ENCODE results near the gene TENT4A.

GRCh38 chr5:6787941-6788340 lies 74.7 kb downstream of the TENT4A start:
- TF ChIP-seq NCOA1 (CRISPR knock-in tag; IDR thresholded peaks at IDR 0.05) (no peak), POLR2A (IDR thresholded peaks at IDR 0.05; ENCODE audit: insufficient read depth in 1 of 2, low read depth in 2 of 2, low read length in 2 of 2) (no peak), NR3C1 (CRISPR knock-in tag; IDR thresholded peaks at IDR 0.05) (no peak), ZNF274 (CRISPR knock-in tag; IDR thresholded peaks at IDR 0.05) (no peak), ZNF24 (IDR thresholded peaks at IDR 0.05) (no peak)
- TF ChIP-seq, protein P1, sequence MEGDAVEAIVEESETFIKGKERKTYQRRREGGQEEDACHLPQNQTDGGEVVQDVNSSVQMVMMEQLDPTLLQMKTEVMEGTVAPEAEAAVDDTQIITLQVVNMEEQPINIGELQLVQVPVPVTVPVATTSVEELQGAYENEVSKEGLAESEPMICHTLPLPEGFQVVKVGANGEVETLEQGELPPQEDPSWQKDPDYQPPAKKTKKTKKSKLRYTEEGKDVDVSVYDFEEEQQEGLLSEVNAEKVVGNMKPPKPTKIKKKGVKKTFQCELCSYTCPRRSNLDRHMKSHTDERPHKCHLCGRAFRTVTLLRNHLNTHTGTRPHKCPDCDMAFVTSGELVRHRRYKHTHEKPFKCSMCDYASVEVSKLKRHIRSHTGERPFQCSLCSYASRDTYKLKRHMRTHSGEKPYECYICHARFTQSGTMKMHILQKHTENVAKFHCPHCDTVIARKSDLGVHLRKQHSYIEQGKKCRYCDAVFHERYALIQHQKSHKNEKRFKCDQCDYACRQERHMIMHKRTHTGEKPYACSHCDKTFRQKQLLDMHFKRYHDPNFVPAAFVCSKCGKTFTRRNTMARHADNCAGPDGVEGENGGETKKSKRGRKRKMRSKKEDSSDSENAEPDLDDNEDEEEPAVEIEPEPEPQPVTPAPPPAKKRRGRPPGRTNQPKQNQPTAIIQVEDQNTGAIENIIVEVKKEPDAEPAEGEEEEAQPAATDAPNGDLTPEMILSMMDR (CRISPR knock-in tag; IDR thresholded peaks at IDR 0.05) = no peak

Data from HepG2 (cell line).